ENCODE measurements around the gene C16orf89.

The C16orf89 gene

DNA sequence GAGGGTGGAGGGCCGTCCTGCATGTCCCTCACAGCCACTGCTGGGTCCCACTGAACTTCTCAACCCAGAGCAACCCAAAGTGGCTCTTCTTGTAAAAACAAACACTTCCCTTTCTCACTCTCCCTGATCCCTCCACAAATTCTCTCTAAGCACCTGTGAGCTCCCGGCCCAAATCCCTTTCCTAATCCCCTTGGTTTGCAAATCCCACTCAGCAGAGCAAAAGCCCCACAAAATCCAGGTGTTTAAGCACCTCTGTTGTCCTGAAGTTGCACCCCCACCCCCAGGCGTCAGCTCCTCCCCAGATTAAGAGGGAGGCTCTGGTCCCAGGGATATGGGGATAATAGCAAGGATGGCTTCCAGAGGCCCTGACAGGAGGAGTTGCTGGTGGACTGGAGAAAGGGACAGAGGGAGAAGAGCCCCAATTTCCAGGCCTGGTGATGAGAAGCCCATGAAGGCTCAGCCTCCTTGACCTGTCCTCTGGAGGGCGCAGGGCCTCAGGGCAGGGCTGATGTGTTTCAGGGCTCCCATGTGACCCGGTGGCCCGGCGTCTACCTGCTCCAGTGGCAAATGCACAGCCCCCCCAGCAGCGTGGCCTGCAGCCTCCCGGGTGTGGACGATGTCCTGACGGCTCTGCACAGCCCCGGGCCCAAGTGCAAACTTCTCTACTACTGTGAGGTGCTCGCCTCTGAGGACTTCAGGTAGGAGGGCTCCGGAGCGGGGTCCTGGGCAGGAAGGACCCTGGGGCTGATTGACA, 55.0 kb downstream of the C16orf89 start:
- TF ChIP-seq GATA1 (IDR thresholded peaks at IDR 0.05; ENCODE audit: low read depth, low read length), result no peak
- no peak for DNase-seq

DNA sequence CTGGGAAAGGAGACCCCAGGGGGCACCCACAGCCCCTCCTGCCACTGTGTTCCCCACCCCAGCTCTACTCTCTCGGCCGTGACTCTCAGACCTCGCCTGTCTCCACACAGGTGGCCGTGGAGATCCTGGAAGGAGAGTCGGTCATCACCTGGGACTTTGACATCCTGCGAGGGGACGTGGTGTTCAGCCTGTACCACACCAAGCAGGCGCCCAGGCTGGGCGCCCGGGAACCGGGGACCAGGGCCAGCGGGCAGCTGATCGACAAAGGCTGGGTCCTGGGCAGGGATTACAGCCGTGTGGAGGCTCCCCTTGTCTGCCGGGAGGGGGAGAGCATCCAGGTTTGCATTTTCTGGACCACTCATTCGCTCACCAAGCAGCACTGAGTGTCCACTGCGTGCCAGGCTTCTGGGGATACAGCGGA, 57.4 kb downstream of the C16orf89 start:
- TF ChIP-seq POLR2A (IDR thresholded peaks at IDR 0.05; ENCODE audit: low read length) (no peak), GATA1 (IDR thresholded peaks at IDR 0.05; ENCODE audit: low read depth, low read length) (no peak)
- DNase-seq, result no peak

DNA sequence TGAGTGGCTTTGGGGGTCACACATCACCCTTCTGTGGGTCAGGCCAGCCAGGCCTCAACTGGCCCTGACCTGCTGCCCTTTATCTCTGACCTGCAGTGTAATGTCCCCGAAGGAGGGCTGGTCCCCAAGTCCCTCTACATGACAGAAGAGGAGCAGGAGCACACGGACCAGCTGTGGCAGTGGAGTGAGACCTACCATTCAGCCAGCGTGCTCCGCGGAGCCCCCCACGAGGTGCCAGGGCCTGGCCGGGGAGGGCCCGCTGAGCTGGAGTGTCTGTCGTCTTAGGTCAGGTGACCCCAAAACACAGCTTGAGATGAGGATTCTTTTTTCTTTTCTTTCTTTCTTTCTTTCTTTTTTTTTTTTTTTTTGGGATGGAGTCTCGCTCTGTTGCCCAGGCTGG, 58.5 kb downstream of the C16orf89 start:
- TF ChIP-seq GATA1 (IDR thresholded peaks at IDR 0.05; ENCODE audit: low read depth, low read length) (no peak), POLR2A (IDR thresholded peaks at IDR 0.05; ENCODE audit: low read length) (no peak)
- DNase-seq, result no peak

DNA sequence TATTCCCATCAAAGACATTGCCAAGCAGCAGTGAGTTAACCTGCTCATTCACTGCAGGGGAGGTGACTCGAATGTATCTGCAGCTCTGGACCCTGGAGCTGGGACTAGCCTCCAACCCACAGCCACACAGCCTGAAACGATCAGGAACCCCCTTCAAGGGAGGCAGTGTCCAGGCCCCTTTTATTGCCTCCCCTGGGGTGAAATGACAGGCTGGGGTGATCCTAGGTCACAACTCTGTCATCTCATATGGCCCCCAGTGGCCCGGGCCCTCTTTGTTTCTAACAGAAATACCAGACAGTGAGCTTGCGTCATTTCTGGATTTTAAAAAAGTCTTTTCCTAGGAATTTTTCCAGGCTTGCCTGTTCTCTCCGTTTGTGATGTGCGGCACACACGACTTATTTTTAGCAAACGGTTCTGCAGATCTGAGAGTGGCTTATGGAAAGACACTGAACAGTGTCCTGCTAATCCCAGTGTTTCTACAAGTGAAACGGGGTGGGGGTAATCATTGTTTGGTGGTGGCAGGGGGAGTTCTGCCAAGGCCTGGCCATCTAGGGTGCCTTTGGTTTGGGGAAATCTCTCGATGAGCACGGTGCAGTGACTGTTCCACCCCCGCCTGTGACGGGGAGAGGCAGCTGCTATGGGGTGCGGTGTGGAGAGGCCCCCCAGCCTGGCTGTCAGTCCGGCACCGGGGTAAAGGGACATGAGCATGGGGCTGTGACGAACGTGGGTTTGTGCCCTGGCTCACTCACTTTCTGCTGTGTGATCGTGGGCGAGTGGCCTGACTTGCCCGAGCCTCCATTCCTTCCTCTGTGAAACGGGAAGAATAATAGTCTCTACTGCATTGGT, 59.2 kb downstream of the C16orf89 start:
- DNase-seq, result no peak
- TF ChIP-seq POLR2A (IDR thresholded peaks at IDR 0.05; ENCODE audit: low read length) (no peak), GATA1 (IDR thresholded peaks at IDR 0.05; ENCODE audit: low read depth, low read length) (no peak)

DNA sequence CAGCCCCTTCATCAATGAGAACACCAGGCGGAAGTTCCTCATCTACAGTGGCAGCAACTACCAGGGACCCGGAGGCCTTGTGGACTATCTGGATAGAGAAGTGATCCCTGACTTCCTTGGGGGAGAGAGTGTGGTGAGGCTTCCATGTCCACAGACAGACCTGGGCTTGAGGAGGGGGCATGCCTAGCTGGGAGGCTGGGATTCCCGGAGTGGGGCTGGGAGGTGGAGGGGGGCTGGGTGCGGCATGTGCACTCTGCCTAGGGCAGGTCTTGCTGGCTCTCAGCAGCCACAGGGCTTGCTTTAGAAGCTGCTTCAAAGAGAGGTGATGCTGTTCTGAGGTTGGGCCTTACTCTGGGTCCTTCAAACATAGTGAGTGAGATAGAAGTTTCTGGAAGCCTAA, 59.8 kb downstream of the C16orf89 start:
- TF ChIP-seq GATA1 (IDR thresholded peaks at IDR 0.05; ENCODE audit: low read depth, low read length), result no peak
- TF ChIP-seq POLR2A (IDR thresholded peaks at IDR 0.05; ENCODE audit: low read length), result no peak
- DNase-seq, result no peak

DNA sequence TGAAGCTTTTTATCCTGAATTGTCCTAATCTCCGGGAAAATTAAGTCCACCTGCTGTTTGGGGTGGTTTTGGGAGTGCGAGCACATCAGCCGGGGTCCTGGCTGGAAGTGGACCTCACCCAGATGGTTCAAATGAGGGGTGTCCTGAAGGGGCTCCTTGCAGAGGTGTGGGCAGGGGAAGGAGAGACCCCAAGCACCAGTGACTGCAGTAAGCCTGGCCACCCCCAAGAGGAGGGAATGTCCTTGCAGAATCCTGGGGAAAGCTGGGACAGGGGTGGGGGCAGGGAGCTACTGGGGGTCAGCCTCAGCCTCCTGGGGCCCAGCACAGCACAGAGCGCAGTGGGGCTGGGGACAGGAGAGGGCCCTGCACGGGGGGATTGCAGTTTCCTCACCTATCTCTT, 61.4 kb downstream of the C16orf89 start:
- TF ChIP-seq POLR2A (IDR thresholded peaks at IDR 0.05; ENCODE audit: low read length) (no peak), GATA1 (IDR thresholded peaks at IDR 0.05; ENCODE audit: low read depth, low read length) (no peak)
- no peak for DNase-seq

DNA sequence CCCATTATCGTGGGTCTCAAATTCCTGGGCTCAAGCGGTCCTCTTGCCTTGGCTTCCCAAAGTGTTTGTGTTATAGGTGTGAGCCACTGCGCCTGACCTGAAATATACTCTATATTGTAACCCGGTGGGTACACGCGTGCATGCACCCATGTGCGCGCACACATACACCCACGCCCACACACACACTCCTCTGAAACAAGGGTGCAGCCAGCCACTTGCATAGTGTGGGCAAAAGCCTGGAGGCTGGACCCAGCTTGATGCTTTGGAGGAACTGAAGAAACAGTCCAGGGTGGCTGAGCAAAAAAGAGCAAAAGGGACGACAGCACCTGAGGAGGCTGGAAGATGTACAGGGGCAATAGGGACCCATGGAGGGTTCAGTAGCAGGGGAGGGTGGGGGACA, 61.9 kb downstream of the C16orf89 start:
- no peak for TF ChIP-seq POLR2A (IDR thresholded peaks at IDR 0.05; ENCODE audit: low read length)
- TF ChIP-seq GATA1 (IDR thresholded peaks at IDR 0.05; ENCODE audit: low read depth, low read length), result no peak
- no peak for DNase-seq

DNA sequence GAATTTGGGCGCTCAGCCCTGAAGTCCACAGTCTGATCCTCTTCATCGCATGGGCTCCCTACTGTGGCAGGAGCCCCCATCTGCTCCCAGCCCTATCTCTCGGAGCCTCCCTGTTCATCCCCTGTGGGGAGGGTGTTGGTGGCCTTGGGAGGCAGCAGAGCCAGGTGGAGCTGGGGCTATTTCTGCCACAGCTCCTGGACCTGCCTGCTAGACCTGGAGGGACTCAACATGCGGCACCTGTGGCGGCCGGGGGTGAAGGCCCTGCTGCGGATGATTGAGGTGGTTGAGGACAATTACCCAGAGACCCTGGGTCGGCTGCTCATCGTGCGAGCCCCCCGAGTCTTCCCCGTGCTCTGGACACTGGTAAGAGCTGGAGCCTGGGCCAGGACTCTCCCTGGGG, 62.5 kb downstream of the C16orf89 start:
- no peak for DNase-seq
- TF ChIP-seq GATA1 (IDR thresholded peaks at IDR 0.05; ENCODE audit: low read depth, low read length), result no peak
- no peak for TF ChIP-seq POLR2A (IDR thresholded peaks at IDR 0.05; ENCODE audit: low read length)

DNA sequence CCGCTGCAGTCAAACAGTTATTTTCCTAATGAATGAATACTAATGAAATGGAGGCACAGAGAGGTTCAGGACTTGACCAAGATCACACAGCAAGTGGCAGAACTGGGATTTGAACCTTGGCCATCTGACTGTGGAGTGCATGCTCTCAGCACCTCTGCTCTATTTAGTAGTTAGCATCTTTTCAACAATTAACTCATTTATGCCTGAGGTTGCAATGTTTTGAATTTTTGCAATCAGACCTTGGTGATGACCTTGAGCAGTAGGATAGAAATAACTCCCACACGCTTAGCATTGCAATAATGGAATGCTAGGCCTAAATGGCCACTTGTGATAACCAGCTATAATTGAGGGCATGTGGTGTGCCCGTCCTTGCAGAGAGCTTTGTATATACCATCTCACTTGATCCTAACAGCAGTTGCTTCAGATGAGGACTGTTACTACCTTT, 63.0 kb downstream of the C16orf89 start:
- no peak for TF ChIP-seq POLR2A (IDR thresholded peaks at IDR 0.05; ENCODE audit: low read length)
- TF ChIP-seq GATA1 (IDR thresholded peaks at IDR 0.05; ENCODE audit: low read depth, low read length), result no peak

DNA sequence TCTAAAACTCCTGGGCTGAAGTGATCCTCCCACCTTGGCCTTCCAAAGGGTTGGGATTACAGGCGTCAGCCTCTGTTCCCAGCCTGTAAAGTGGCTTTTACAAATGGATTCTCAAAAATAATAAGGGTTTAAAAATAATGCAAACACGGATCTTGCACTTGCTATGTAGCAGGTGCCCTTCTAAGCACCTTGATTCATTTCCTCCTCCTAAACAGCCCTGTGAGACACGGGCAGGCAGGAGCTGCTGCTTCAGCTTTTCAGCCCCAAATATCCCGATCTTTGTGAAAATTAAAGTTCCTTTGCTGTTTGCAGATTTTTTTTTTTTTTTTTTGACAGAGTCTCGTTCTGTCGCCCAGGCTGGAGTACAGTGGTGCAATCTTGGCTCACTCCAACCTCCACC, 63.8 kb downstream of the C16orf89 start:
- DNase-seq, result no peak
- no peak for TF ChIP-seq GATA1 (IDR thresholded peaks at IDR 0.05; ENCODE audit: low read depth, low read length)
- no peak for TF ChIP-seq POLR2A (IDR thresholded peaks at IDR 0.05; ENCODE audit: low read length)

More for the DNA sequence above, 63.0 kb downstream of the C16orf89 start:
- no peak for DNase-seq

DNA sequence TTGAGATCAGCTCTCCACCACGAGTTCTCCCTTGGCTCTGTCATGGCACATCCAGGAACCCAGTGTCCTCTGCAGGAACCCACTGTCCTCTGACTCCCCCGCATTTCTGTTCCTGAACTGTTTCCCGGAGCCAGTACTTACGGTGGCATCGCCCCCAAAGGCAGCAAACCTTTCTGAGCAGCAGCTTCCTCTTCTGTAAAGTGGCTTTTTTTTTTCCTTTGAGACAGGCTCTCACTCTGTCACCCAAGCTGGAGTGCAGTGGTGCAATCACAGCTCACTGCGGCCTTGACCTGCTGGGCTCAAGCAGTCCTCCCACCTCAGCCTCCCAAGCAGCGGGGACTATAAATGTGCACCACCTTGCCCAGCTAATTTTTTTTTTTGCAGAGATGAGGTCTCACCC, 64.2 kb downstream of the C16orf89 start:
- TF ChIP-seq GATA1 (IDR thresholded peaks at IDR 0.05; ENCODE audit: low read depth, low read length) (no peak), POLR2A (IDR thresholded peaks at IDR 0.05; ENCODE audit: low read length) (no peak)
- DNase-seq, result no peak

DNA sequence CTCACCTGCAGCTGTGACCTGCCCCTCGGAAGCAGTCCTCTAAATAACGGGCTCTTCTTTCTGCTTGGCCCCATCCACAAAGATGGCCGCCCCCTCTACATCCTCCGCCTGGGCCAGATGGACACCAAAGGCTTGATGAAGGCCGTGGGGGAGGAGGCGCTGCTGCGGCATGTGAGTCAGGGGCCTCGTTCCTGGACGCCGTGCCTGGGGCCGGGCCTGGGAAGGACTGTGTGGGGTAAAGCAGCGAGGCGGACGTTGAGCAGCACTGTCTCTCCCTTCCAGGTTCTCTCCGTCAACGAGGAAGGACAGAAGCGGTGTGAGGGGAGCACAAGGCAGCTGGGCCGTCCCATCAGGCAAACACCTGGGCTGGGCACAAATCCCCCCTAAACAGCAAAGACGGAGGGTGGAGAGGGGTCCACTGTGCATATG, 65.2 kb downstream of the C16orf89 start:
- DNase-seq, result no peak
- TF ChIP-seq POLR2A (IDR thresholded peaks at IDR 0.05; ENCODE audit: low read length) (no peak), GATA1 (IDR thresholded peaks at IDR 0.05; ENCODE audit: low read depth, low read length) (no peak)

DNA sequence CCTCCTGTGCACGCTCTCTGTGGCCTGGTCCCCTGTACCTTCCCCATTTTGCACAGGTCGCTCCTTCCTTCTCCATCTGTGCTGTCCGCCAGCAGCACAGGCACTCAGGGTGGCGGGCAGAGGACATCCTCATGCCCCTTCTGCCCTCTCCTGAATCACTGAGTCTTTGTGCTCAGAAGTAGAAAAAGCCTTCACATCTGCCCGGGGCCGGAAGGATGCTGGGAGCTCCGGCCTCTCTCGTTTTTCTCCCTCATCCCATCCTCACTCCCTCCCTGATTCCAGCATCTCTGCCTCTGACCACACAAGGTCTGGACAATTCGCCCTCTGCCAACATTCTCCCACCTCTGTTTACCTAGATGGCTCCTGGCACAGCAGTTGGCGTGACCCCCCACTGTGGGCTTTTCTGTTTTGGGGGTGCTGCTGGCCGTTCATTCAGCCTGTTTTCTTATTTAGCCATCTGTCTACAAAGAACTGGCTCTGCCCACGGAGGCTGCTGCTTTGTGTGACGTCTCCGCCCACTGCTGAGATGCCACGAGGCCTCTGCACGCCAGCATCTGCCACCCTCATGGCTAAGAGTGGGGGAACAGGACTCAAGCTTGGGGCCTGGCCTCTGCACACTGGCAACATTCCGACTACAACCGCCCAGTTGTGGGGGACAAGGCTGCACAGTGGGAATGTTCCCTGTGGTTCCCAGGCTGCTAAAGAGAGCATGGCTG, 70.9 kb downstream of the C16orf89 start:
- TF ChIP-seq GATA1 (IDR thresholded peaks at IDR 0.05; ENCODE audit: low read depth, low read length) (no peak), POLR2A (IDR thresholded peaks at IDR 0.05; ENCODE audit: low read length) (no peak)
- DNase-seq, result no peak
